ENCODE measurements around the gene RNU2-1.
"Not testable (repeated sequence)": the region's sequence is repeated elsewhere in the genome, so short reads cannot be mapped to it uniquely, and the experiment has no call there.

RNU2-1 gene

GRCh38 chr17:43215341-43215740 lies 18.4 kb downstream of the RNU2-1 start:
- no peak for DNase-seq

DNA sequence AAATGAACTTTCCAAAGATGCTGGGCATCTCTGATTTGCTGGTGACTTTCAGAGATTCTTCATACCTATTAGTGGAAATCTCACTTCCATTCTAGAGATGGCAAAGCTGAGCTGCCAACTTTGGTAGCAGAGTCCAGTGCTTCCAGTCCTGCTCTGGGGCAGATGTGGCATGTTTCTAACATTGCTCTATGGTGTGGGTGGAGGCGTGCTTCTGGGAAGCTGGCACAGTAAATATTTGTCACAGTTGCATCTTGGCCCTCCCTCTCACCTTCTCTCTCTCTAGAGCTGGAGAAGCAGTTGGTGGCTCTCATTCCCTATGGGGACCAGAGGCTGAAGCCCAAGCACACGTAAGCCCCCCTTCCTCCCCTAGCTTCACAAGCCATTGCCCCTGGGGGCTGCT lies 20.2 kb downstream of the RNU2-1 start:
- DNase-seq, result no peak

DNA sequence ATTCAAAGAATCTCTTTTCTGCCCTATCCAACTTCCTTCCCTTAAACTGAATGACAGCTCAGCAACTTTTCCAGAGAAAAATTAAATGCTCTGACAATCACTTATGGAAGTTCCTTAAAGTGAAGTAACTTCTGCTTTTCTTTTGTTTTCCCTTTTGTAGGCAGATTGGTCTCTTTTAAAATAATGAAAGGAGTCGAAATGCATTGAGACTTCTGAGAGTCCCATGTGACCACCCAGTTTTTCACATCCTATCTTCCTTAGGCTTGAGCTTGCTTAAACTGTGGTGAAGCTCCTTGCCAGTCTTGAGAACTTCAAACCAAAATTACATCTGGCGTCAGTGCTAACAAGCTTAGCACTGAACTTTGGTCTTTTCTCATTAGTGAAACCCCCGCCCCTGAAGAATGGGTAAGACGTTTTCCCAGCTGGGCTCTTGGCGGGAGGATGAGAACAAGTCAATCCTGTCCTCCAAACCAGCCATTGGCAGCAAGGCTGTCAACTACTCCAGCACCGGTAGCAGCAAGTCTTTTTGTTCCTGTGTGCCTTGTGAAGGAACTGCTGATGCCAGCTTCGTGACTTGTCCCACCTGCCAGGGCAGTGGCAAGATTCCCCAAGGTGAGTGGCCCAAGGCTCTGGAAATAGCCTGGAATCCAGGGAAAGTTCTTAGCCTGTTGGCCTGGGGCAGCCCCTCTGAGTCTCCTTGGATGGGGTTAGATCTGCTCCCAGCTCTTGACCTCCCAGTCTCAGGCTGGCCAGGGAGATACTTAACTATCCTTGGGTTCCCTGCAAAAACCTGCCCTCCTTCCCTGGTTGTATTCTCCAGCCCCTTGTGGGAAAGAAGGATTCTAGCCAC lies 20.9 kb downstream of the RNU2-1 start:
- no peak for DNase-seq

DNA sequence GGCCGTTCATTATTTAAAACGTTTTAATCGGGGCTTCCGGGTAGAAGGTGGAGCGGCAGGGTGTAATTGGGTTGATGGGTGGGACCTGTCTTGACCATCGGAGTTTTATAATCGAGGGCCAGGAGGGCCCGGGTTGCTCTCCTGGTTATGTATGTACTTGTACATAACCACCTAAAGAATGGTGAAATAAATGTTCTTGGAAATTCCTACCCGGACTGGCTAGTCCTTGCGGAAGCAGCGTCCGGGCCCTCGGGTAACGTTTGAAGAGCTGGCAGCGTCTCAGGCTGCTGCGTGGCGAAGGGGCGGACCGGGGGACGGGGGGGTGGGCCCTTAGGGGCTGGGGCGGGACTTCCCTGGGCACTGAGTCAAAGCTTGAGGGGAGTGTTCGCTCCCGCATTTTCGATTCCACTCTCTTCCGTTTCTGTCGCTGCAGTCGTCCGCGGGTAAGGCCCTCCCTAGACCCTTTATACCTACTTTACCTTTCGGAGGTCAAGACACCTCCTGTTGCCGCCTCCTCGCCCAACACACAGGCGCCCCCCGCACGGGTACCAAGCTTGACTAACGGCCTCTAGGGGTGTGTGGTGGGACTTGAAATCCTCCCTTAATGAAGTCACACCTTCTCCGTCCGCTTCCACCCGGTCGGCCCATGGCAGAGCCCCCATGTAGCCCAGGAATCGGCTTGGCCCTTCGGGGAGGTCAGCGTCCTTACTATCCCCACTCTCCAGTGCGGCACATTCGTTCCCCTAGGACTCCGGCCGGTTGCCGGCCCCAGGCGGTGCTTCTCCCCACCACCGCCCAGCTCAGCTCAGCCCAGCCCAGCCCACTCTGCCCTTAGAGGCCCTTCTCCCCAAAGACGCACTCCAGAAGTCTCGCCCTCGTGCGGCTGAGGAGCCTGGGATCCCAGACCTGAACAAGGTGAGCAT lies 22.0 kb downstream of the RNU2-1 start, which contains the start of gene TMEM106A:
Gene TMEM106A, plus strand, starts transcription at position 396 of the 923 bp plus-strand sequence. CDS start 1,167 bp downstream, outside the sequence.
- DNase-seq, result peak; percentile 75 to 78

GRCh38 chr17:43211123-43211479 lies 22.7 kb downstream of the RNU2-1 start:
- no peak for DNase-seq

DNA sequence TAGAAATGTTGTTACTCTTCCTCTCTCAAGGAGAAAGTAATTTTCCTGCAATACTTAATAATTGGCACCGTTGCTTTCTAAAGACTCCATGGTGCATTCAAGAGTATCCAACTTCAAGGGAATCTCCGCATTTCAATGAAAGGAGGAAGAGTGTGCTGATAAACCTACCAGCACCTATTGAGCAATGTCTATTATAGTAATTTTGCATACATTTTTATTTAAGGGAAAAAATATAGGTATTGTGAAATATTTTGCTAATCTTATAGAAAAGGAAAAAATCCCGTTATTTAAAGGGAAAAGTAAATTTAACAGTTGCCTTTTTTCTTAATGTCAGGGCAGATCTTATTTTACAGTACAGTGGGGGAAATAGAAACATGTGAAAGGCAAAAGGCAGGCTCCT lies 23.2 kb downstream of the RNU2-1 start:
- DNase-seq, result no peak

DNA sequence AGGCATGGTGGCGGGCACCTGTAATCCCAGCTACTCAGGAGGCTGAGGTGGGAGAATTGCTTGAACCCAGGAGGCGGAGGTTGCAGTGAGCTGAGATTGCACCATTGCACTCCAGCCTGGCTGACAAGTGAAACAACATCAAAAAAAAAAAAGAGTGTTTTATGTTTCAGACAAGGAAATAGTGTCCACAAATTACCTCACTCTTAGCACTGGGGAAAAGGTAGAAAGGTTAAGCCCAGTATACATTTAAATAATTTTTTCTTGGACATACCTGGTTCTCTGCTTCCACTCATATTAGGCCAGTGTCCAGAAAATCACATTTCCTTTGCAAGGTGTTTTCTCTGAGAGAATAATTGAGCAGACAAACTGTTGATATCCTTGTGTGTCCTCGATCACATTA lies 30.8 kb downstream of the RNU2-1 start:
- DNase-seq, result not testable (repeated sequence)

GRCh38 chr17:43200127-43200526 lies 33.6 kb downstream of the RNU2-1 start:
- DNase-seq, result no peak

DNA sequence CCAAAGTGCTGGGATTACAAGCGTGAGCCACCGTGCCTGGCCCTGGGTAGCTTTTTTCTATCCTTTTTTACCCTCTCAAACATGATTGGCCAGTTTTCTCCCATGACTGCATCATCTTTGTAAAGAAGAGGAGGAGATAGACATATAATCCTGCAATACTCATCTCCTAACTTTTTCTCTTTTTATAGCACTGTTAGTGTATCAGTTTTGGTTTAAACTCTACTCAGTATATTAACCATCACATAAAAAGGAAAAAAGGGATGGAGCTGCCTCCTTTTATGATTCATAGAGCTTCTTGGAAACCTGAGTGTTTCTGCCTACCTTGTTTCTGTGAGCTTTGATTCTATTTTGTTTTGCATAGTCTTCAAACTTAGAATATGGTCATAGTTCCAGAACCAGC lies 34.1 kb downstream of the RNU2-1 start:
- DNase-seq, result no peak

- DNase-seq, result no peak
These were observed 40.5 kb downstream of the RNU2-1 start for GRCh38 chr17:43193251-43193650.

DNA sequence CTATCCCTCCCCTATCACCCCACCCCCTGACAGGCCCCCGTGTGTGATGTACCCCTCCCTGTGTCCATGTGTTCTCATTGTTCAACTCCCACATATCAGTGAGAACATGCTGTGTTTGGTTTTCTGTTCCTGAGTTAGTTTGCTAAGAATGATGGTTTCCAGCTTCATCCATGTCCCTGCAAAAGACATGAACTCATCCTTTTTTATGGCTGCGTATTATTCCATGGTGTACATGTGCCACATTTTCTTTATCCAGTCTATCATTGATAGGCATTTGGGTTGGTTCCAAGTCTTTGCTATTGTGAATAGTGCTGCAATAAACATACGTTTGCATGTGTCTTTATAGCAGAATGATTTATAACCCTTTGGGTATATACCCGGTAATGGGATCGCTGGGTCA lies 47.1 kb downstream of the RNU2-1 start:
- DNase-seq, result not testable (repeated sequence)

DNA sequence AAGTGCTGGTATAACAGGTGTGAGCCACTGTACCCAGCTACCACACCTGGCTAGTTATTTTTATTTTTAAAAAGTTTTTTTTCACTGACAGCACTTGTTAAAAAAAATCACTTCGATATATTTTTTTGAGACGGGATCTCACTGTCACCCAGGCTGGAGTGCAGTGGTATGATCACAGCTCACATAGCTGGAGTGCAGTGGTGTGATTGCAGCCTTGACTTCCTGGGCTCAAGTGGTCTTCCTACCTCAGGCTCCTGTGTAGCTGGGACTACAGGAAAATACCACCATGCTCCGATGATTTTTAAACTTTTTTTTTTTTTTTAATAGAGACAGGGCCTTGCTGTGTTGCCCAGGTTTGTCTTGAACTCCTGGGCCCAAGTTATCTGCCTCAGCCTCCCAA lies 49.9 kb downstream of the RNU2-1 start:
- DNase-seq, result no peak
